Measurements from ENCODE around the gene LRPPRC.

LRPPRC gene

DNA sequence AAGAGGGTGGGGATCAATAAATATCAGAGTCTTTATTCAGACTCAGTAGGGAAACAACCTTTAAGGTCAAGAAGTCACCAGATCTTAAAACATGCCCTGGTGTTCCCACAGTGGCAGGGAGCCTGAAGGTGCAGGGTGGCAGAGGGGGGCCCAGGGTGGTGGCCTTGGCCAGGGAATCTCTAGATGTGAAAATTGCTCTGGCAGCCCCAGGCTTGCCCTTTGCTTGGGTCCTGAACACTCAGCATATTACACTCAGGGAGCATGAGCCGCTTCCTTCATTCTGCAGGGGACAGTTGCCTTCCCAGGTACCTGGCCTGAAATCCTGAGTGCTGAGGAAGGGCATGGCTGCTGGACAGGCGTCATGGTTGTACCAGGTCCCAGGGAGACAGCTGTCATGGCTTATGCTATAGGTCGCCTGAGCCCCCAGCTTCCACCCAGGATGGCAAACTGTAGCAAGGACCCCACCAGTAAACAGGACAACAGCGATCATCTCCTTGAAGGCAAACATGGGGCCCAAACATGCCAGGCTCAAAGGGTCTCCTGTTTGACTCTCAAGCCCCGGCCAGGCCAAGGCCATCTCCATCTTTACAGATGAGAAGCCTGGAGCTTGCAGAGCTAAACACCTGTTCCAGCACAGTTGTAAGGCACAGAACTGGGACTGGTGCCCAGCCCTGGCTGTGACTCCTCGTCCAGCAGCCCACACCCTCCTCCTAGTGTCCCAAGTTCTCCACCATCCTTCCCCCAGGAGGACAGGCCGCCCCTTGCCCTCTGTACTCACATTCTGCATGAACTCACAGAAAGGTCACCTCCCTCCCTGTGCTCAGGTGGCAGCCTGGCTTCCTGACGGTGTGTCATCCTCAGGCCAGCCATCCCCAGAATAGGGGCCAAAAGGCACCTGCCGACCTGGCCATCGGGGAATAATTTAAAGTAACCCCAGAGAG lies 142.4 kb downstream of the LRPPRC start:
- no peak for DNase-seq (ENCODE audit: low spot score)

DNA sequence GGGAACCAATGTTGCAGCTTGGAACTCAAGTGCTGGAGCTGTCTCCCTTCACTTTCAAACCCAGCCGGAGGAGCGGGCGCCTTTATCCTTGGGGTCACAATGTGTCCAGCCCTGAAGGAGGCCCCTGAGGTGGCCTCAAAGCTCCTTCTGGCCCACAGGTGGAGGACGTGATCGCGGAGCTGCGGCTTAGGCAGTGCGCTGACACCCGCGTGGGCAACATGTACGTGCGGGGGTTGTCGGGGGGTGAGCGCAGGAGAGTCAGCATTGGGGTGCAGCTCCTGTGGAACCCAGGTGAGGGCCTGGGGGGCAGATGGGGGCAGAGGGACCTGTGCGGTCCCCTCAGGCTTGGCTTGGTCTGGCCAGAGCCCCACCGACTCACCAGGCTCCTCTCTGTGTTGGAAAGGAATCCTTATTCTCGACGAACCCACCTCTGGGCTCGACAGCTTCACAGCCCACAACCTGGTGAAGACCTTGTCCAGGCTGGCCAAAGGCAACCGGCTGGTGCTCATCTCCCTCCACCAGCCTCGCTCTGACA lies 143.5 kb downstream of the LRPPRC start:
- no peak for DNase-seq (ENCODE audit: low spot score)

DNA sequence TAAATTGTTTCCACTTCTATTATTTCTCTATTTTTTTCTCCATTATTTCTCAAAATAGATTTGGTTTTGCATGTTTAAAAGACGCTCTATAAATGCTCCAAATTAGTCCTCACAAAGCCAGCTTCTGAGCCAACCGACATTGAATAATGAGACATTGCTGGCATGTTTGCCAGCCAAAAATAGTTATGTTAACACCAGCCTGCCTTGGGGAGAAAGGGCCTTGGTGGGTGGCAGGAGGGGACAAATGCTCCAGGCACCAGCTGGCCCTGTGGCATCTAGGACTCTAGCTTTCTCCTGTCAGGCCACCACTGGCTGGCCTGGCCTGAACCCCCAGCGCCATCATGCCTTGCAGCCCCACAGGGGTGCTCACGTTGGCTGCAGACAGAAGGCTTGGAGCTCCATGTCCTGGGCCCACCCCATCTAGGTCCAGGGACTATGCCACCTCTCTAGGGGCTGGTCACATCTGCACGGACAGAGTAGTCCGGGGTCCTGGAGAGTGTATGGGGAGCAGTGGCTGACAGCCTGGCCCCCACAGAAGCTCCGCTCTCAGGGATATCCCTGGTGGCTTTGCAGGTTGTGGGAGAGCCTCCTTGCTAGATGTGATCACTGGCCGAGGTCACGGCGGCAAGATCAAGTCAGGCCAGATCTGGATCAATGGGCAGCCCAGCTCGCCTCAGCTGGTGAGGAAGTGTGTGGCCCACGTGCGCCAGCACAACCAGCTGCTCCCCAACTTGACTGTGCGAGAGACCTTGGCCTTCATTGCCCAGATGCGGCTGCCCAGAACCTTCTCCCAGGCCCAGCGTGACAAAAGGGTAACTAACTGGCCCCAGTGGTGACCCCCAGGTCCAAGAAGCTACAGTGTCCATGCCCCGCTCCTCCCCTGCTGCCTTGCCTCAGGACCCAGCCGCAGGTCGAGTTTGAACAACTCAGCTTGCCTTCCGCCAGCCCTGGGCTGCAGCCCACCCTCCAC lies 144.5 kb downstream of the LRPPRC start:
- no peak for DNase-seq (ENCODE audit: low spot score)

DNA sequence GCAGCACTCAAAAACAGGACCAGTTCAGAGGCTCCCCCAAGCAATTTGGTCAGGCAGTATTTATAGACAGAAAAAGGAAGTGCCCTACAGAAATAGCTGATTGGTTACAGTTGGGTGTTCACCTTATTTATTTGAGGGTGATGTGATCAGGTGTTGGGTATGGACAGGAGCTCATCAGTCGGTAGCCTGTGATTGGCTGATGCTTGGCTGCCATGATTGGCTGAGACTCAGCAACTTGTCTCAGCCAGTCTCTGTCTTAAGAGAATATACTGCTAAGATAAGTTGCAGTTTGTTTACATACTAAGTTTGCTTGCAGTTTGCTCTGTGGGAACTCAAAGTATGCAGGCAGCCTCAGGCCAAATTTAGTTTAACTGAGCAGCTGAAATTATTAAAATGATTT lies 147.6 kb downstream of the LRPPRC start:
- no peak for DNase-seq (ENCODE audit: low spot score)

DNA sequence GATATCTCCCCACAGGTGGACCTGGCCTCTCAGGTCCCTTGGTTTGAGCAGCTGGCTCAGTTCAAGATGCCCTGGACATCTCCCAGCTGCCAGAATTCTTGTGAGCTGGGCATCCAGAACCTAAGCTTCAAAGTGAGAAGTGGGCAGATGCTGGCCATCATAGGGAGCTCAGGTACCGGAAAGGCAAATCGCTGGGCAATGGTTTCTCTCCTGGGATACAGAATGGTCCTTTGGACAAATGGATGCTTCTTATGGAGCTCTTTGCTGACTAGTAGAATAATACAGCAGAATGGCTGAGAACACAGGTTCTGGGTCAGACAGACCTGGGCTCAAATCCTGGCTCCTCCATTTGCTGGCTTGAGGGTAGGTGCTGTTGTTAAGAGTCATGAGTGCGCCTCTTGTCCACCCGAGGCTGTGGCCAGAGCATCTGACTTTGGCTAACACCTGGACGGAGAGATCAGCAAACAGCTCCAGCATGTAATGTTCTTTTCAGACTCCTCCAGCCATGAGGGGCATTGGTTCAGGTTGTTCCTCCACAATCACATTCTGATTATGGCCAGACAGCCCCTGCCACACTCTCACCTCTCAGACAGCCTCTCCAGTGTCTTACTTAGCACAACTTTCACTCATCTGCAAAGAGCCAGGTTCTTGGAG lies 149.5 kb downstream of the LRPPRC start:
- DNase-seq (ENCODE audit: low spot score): no peak

DNA sequence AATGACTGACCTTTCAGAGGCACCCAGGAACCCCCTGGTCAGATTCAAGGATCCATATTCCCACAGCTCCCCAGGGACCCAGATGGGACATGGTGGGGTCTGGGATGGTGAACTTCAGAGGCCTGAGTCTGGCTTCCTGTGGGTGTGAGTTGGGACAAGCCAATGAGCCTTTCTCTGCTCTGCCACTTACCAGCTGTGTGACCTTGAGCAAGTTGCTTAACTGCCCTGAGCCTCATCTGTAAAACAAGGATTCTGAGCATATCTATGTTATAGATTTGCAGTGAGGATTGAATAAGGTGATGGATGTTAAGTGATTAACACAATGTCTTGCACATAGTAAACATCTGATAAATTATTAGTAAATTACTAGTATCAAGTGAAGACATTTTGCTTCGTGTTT lies 150.6 kb downstream of the LRPPRC start:
- DNase-seq (ENCODE audit: low spot score): no peak

DNA sequence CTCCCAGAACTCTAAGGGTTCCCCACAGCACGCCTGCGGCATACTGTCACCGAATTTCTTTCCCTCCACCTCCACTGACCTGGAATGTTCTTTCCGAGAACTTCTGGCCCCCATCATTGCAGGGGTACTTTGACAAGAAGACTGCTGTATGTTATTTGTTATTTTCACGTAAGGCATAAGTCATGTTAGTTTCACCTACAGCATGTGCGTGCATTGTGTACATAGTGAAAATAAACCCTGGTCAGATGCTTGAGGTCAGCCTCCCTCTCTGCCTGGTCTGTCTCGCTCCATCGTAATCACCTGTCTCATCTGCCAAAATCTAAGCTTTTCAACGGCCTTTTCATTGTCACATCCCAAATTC lies 152.9 kb downstream of the LRPPRC start:
- DNase-seq (ENCODE audit: low spot score): no peak

DNA sequence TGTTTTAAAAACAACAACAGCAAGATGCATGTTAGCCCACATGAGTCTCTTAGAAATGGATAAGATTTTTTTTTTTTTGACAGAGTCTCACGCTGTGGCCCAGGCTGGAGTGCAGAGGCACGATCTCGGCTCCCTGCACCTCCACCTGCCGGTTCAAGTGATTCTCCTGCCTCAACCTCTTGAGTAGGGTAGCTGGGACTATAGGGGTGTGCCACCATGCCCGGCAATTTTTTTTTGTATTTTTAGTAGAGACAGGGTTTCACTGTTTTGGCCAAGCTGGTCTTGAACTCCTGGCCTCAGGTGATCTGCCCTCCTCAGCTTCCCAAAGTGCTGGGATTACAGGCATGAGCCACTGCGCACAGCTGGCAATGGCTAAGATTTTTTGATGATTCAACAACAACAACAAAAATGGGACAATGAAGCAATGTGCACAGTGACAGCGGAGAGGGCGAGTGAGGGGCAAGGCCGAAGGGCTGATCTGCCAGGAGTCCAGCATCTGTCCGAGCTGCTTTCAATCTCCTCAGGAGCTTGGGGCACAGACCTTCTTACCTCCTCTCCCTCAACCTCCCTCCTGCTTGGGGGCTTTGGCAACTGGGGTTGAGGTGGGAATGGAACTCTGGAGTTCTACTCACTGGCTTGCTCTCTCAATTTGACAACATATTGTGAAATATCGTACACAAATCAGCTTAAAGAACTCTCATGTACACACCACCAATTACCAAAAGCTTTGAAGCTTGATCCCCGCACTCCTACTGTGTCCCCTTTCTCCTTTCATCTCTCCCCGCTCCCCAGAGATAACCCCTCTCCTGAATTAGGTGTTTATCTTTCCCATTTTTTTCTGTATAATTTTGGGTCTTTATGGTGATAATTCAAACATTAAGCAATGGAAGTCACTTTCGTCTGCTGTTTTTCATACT lies 153.6 kb downstream of the LRPPRC start:
- DNase-seq (ENCODE audit: low spot score): no peak

DNA sequence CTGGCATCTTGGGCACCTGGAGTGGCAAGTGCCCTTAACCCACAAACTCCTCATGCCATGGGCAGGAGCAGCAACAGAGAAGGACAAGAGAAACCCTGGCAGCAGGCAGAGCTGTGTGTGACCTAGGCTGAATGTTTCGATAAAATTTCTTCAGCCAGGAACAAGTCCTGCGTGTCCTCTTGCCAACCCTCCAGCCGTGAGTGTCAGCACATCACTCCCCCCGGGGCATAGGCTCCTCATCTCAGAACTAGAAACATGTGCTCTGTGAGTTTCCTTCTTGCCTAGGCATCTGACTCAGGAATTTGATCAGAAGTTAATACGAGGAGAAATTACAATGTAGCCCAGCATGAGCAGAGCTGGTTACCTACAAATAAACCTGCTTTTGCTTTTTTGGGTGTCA lies 154.8 kb downstream of the LRPPRC start:
- no peak for DNase-seq (ENCODE audit: low spot score)

DNA sequence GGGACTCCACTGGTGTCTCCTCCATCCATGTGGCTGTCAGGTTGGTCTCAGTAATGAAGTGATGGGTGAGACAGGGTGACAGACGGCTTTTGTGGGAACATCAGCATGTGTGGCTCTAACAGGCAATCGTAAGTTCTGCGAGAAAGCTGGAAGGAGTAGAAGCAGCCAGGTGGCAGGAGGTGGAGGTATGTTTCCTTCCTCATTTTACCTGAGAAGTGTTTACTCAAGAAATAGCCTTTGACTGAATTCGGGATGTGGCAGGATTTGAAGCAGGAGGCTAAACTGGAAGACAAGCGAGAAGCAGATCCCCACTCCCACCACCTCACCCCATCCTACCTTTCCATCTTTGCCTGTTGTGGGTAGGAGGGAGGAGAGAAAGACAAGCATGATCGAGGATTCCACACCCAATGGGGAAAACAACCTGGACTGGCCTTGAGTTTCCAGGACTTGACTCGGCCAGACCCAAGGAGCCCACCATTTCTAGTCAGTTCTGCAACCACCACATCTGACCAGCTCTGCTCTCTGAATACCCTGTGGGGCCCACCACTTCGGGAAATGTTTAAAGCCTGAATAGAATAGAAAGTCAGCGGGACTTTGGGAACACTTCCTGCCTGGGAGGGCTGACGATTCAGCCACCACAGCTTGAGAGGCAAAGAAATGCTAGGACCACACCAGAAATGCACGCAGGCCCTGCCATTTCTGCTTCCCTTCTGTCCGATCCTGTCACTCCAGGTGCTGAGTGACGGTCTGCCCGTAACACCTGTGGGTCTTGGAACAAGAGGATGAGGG lies 155.8 kb downstream of the LRPPRC start:
- DNase-seq (ENCODE audit: low spot score): no peak

DNA sequence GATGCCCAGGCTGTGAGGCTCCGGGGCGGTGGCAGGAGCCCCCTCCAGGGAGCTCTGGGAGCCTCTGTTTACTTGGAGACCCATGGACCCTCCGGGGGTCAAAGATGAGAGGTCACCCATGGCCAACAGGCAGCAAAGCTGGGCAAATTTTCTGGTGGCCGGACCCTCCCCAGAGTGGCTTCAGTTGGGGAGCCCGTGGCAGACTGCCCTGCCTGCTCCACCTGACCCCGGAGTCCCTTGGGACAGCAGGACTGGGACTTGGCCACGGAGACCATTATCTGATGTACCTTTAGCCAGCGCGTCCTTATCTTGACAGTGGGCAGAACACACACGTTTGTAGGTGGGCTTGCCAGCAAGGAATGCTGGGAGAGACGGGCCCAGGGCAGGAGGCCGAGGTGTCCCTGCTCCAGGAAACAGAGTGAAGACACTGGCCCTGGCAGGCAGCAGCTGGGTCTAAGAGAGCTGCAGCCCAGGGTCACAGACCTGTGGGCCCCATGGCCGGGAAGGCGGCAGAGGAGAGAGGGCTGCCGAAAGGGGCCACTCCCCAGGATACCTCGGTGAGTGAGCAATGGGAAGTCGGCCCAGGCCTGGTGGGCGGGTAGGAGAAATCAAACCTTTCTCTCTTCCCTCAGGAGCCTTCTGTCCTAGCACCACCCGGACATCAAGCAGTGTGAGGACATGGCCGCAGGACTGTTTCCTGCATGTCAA lies 157.1 kb downstream of the LRPPRC start, which contains the start of the genes ABCG5 and ABCG8:
Gene ABCG5, minus strand, starts transcription at position 280 of the 708 bp plus-strand sequence. Its CDS starts 160 bp downstream, at position 120.
Gene ABCG8, plus strand, starts transcription at position 412 of the 708 bp plus-strand sequence. Its CDS starts 83 bp downstream, at position 495.
- no peak for DNase-seq (ENCODE audit: low spot score)

DNA sequence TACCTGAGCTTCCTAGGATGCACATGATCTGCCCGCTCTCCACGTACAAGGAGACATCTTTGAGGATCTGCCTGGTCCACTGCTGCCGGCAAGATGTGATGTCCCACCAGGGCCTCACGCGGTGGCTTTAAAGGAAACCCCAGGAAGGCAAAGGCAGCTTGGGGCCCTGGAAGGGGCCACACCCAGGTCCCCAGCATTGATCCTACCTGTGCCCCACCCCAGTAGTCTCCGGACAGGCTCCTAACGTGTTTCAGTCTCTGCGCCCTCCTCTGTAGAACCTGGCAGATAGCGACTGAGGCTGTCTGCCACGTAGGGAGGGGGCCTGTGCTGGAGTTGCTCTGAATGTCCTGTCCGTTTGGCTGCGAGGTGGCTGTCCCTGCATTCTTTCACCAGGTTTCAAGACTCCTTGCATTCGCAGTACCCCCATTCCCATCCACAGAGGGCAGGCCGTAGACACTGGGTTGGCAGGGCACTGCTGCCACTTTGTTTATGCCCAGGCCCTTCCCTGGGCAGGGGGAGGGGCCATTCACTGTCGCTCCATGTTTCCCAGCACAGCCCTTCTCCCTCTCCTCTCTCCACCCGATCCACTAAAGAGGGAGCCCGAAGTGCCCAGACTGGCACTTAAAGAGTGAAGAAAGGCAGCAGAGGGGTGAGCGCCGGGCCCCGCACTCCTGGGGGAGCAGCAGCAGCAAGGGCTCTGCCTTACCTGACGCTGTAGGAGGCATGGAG lies 157.8 kb downstream of the LRPPRC start:
- no peak for DNase-seq (ENCODE audit: low spot score)

DNA sequence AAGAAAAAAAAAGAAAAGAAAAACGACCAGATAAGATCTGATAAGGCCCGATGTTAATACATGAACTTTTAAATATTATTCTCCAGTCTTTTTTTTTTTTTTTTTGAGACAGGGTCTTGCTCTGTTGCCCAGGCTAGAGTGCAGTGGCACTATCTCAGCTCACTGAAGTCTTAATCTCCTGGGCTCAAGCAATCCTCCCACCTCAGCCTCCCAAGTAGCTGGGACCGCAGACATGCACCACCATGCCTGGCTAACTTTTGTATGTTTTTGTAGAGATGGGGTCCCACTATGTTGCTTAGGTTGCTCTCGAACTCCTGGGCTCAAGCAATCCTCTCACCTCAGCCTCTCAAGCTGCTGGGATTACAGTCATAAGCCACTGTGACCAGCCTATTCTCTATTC lies 158.8 kb downstream of the LRPPRC start:
- no peak for DNase-seq (ENCODE audit: low spot score)

All from CD4-positive, alpha-beta T cell treated with Interleukin-2 at 100 ng/mL for 4 hours (primary cell).